Measurements from ENCODE around the gene CRB1.

CRB1 gene

GRCh38 chr1:197351821-197352440, 83.9 kb downstream of the CRB1 start:
- DNase-seq, result peak in 1 of 3 experiments; percentile 6

GRCh38 chr1:197355248-197355995, 87.4 kb downstream of the CRB1 start:
- DNase-seq, result no peak

DNA sequence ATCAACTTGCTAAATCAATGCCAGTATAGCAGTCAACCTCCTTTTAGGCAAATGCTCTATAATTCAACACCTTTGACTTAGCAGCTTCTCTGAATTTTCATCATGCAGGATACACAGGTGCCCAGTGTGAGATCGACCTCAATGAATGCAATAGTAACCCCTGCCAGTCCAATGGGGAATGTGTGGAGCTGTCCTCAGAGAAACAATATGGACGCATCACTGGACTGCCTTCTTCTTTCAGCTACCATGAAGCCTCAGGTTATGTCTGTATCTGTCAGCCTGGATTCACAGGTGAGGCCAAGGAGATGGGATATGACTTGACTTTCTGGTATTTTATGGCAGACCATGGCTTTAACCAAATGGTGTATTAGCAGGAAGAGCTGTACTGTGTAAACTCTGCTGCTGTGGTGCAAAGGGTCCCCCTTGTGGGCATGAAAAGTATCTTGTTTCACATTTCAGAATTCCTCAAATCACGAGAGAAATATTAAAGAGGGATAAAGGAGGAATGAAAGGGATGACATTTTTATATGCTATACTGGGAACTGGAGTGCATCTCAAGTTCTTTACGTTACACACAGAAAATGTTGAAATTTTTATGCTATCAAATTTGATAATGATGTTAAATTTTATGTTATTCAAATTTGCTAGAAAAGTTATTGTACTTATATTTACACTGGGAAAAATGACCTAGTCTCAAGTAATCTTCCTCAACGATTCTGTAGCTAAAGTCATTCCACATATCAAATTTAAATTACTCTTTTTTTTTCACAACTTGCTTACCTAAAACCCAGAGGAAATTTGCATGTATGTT, 88.9 kb downstream of the CRB1 start:
- DNase-seq, result peak; percentile 10 to 80 (median 48)

DNA sequence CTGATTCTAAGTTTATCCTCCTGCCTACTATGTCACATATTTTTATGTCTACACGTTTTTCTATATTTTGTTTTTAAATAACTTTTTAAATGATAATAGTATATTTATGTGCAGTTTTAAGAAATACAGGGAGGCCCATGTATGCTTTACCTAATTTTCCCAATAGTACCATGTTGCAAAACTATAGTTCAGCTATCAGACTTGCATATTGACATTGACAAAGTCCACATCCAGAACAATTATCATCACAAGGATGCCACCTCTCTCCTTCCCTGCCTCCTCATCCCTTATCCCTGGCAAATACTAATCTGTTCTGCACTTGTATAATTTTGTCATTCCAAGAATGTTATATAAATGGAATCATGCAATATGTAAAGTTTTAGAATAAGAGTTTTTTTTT, 90.9 kb downstream of the CRB1 start:
- no peak for DNase-seq

DNA sequence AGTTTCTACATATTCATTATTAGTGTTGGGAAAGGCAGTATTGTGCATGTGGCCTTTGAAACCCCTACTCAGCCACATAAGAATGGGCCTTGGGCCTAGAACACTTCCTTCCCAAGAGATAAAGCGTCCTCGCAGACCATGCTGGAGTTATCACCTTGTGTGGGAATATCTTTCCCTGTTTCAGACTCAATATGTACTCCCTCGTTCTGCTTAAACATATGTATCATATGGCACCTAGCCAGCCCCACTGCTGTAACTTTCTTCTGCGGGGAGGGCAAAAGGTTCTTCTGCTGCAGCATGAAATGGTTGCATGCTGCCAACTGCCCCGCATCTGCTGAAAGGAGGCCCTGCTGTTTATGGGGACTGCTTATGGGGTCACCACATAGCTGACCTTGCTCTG, 92.0 kb downstream of the CRB1 start:
- no peak for DNase-seq

- no peak for DNase-seq
Observed at GRCh38 chr1:197362871-197363270, 94.8 kb downstream of the CRB1 start.

- DNase-seq, result no peak
Observed at GRCh38 chr1:197363855-197364254, 95.8 kb downstream of the CRB1 start.

DNA sequence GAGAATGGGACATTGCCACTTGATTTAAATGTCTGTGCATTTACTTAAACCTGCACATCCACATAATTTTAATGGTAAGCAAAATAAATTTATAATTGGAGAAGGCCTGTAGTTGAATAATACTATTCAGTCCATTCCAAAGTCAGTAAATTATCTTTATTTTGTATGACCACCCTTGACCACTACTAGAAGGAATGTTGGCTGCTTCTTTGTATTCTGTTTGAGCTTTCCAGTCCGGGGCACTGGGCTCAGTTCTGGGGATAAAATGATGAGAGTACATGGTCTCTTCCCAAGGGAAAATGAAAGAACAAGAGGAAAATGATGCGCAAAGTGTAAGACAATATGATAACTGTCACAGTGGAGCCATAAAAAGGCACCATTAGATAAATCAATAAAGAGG, 98.9 kb downstream of the CRB1 start:
- DNase-seq, result no peak

GRCh38 chr1:197367627-197368026, 99.6 kb downstream of the CRB1 start:
- no peak for DNase-seq

GRCh38 chr1:197374428-197374827, 106.4 kb downstream of the CRB1 start:
- DNase-seq, result no peak

DNA sequence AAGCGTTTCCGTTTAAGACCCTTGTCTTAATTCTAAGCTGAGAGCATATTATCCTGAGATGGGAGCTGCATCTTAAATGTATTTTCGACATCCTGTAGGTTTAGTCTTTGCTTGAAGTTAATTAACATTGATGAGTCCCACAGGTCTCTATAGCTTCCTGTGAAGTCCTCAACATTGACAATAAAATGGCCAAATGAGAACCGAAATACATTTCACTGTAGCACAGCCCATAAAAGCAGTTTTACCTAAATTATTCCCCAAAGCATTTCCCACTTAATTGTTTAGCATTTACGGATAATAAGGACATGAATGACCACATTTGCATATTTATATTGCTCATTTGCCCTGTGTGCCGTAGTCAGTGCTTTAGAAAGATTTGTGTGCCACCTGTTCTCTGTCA, 116.4 kb downstream of the CRB1 start:
- DNase-seq, result no peak

DNA sequence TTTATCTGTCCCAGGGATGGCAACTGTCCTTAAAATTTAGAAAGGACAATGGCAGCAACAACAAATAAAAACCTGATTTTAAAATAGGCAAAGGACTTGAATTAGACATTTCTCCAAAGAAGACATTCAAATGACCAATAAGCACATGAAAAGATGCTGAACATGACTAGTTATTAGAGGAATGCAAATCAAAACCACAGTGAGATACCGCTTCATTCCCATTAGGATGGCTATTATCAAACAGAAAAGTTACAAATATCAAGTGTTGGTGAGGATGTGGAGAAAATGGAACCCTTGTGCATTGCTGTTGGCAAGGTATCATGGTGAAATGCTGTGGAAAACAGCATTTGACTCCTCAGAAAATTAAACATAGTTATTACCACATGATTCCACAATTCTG, 120.7 kb downstream of the CRB1 start:
- DNase-seq, result no peak

GRCh38 chr1:197390856-197391255, 122.8 kb downstream of the CRB1 start:
- no peak for DNase-seq

DNA sequence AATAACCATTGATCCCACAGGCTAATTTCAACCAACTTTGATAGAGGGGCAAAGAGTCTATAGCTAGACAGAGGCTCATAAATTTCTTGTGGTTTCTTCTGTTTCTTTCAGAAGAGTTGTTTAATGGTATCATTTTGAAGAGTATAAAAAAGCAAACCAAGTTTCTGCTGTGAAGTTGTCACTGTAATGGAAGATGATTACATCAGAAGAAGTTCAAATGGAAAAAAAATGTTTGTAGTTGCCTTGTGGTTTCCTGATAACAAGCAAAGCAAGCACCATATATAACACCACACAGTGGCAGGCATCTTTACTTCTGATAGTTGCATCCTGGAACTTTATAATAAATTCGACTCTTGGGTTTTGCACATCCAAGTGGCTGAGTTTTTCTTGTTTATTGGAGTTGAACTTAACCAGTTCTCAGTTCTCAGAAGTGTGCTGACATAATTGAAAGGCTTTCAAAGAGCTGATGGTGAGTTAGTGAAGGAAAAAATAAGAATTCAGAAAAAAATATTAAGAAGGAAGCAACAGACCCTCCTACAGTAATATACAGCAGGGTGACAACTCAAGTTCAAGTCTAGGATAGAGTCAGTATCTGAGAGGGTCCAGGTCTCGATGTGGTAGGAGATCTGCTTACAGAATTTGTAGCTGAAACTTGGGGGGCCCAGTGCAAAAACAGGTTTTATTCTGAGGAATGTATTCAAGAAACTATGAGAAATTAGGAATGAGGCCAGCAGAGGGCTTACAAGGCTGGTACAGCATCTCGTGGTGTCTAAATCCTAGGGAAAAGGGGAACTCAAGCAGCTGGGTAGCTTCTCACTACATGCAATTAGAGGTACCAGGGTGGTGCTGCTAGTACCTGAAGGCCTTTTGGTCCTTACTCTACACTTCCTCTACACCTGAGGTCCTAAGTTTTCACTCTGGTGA, 123.5 kb downstream of the CRB1 start:
- no peak for DNase-seq

- DNase-seq, result no peak
Observed at GRCh38 chr1:197392541-197392940, 124.5 kb downstream of the CRB1 start.

- DNase-seq, result no peak
Observed at GRCh38 chr1:197393105-197393504, 125.1 kb downstream of the CRB1 start.

GRCh38 chr1:197393772-197394171, 125.7 kb downstream of the CRB1 start:
- no peak for DNase-seq

GRCh38 chr1:197394831-197395608, 127.0 kb downstream of the CRB1 start:
- DNase-seq, result peak in 1 of 3 experiments; percentile 64

DNA sequence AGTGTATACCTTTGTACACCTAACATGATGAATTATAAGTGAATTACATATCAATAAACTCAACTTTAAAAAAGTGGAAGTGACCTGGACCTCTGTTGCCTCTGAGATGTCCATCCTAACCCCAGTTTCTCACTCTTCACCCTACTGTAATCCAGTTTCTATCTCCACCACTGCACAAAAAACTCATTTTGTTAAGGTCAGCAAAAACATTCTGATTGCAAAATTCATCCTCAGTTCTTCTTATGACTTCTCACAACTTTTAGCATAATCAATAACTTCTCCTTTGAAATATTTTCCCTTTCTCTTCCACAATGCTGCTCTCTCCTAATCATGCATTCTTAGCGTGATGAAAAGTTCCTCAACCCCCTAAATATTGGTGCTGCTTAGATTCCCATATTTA, 129.8 kb downstream of the CRB1 start:
- no peak for DNase-seq

DNA sequence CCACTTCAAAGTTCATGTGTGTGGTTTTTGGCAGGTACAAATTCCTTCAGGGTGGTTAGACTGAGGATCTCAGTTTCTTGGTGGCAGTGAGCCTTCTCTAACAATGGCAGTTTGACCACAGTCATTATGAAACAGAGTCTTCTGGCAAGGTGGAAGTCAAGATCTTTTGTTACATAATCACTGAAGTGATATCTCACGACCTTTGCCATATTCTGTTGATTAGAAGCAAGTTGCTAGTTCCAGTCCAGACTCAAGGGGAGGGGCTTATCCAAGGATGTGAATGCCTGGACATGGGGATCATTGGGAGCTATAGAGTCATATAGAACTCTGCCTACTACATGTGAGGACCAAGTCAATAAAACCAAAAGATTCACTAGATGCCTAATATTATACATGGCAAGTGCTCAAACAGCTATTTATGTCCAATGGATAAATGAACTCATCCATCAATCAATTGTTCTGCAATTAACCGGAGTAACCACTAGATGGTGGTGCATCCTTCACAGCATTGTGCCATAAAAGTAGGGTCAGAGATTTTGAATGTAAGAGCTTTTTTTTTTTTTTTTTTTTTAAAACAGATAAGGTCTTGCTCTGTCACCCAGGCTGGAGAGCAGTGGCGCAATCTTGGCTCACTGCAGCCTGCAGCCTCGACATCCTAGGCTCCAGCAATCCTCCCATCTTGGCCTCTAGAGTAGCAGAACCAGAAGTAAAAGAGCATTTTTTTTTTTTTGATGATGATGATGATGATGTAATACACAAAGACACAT, 131.9 kb downstream of the CRB1 start:
- peak in 2 of 3 experiments; percentile 6 to 51 for DNase-seq

DNA sequence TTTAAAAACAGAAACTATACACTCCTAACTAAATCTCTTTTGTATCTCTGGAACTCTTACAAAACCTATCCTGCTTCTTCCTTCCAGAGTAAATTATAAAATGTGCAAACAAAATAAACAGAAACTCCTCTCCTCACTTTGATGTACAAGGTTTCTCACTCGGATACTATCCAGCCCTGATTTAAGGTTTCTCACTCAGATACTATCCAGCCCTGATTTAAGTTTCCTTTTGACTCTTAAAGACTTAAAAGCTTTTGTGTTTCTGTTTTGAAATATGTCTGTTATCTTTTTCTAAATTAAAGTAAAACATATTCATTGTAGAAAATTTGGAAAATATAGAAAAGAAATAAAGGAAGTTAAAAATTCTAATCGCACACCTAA, 132.5 kb downstream of the CRB1 start:
- DNase-seq, result no peak
